Measurements from ENCODE around the gene SEPSECS.

The SEPSECS gene

DNA sequence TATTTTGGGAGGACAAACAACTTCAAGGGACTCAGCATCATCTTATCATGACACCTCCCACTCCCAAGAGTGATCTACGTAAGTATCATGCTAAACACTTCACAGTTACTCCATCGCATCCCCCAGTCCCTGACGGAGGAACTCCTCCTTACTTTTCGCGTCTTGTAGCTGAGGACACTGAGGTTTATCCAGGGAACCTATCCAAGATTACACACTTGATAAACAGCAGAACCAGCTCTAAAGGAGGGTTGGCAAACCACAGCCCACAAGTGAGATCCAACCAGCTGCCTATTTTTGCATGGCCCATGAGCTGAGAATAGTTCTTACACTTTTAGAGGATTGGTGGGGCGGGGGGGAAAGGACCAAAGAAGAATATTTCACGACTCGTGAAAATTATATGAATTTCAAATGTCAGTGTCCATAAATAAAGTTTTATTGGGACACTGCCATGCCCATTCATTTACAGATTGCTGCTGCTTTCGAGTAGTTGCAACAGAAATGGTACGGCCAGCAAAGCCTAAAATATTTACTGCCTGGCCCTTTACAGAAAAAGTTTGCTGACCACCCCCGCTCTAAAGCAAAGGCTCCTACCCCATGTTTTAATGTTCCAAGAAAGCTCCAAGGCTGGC is 47.8 kb downstream of the SEPSECS start:
- H3K4me3 ChIP-seq: no peak overlapping the region

DNA sequence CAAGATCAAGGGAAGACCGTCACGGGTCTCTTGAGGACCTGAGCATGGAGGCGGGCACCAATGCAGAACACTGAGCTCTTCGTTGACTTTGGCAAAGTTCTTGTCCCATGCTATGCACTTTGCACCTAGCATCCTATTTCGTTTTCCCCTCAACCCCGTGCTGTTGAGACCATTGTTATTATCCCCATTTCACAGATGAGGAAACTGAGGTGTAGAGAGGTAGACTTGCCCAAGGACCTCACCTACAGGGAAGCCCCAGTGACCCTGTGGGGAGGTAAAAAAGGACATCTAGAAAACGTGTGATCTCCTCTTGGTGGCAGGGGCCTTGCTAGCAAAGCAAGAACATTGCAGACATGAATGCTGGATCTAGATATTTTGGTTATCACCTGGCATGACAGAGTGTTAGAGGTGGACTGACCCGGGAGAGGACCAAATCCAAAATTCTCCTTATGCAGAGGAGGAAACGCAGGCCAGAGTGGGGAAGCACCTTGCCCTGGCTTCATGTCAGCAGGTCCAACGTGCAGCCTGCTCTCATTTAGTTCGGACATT is 48.5 kb downstream of the SEPSECS start:
- H3K9me3 ChIP-seq: no peaks in the 10 kb centered on the region
- no peak for DNase-seq (ENCODE audit: low spot score in 2 of 2)
- H3K27me3 ChIP-seq (ENCODE audit: low read depth): no peaks in the 10 kb centered on the region
- no peaks in the 10 kb centered on the region for H3K36me3 ChIP-seq (replicated peaks)
- in situ Hi-C loops (cut with MboI; ENCODE audit: low sequenced_read_pairs): no loop called here
- no peaks in the 10 kb centered on the region for H3K4me1 ChIP-seq
- no peak overlapping the region for H3K4me3 ChIP-seq

More for the DNA sequence above, 47.8 kb downstream of the SEPSECS start:
- no peaks in the 10 kb centered on the region for H3K27me3 ChIP-seq (ENCODE audit: low read depth)
- H3K9me3 ChIP-seq: no peaks in the 10 kb centered on the region
- DNase-seq (ENCODE audit: low spot score in 2 of 2): no peak
- in situ Hi-C loops (cut with MboI; ENCODE audit: low sequenced_read_pairs): no loop called here
- no peaks in the 10 kb centered on the region for H3K4me1 ChIP-seq
- no peaks in the 10 kb centered on the region for H3K36me3 ChIP-seq (replicated peaks)

DNA sequence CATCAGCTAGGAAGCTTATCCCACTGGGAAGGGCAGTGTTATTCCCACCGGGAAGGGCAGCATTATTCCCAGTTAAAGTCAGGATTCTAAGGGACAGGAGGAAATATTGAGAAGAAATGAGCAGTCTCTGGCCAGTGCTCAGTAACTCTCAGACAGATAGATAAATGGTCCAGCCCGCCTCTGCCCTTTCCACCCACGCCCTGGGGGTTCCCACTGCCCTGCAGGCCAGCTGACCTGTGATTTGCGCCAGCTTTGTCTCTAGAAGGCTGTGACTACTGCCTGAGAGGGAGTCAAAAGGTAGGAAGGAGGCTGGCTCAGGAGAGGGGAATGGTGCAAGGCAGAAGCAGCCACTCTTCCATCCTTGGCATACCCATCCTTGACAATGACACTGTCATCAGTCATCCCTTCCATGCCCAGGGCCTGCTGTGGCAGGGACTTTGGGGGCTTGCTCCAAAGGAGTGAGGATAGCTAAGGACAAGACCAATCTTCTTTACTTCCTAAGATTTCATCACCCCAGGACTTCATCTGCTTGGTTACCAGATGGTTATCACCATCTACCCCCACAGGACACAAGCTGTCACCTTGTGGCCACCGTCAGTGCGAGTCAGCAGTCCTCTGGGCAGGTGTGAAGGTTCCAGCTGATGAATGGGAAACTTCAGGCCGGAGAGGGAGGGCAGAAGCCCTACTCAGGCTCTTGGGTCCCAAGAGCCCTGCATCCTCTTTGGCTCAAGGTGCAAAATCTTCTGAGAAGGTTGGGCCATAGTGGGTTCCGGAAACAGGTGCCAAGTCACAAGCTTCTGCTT is 49.5 kb downstream of the SEPSECS start:
- in situ Hi-C loops (cut with MboI; ENCODE audit: low sequenced_read_pairs): no loop called here
- Histone ChIP-seq H3K36me3 (replicated peaks) (no peaks in the 10 kb centered on the region), H3K9me3 (no peaks in the 10 kb centered on the region), H3K4me1 (no peaks in the 10 kb centered on the region), H3K4me3 (no peak overlapping the region), H3K27me3 (ENCODE audit: low read depth) (no peaks in the 10 kb centered on the region)
- no peak for DNase-seq (ENCODE audit: low spot score in 2 of 2)

DNA sequence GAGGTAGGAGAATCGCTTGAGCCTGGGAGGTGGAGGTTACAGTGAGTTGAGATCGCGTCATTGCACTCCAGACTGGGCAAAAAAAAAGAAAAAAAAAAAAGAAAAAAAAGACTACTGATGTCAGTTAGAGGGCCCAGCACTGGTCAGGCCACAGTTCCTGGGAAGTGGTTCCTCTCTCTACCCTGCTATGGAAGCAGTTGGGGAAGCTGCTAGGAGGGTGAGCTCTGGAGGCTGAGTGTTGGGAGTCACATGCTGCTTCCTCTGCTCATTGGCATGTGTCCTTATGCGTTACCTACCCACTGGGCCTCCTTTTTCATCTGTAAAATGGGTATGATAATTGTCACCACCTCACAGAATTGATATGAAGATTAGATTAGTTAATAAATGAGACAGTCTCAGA is 50.7 kb downstream of the SEPSECS start:
- DNase-seq (ENCODE audit: low spot score in 2 of 2): no peak
- in situ Hi-C loops (cut with MboI; ENCODE audit: low sequenced_read_pairs): no loop called here
- H3K4me3 ChIP-seq: no peak overlapping the region
- H3K27me3 ChIP-seq (ENCODE audit: low read depth): no peaks in the 10 kb centered on the region
- H3K36me3 ChIP-seq (replicated peaks): no peaks in the 10 kb centered on the region
- no peaks in the 10 kb centered on the region for H3K4me1 ChIP-seq
- no peaks in the 10 kb centered on the region for H3K9me3 ChIP-seq

DNA sequence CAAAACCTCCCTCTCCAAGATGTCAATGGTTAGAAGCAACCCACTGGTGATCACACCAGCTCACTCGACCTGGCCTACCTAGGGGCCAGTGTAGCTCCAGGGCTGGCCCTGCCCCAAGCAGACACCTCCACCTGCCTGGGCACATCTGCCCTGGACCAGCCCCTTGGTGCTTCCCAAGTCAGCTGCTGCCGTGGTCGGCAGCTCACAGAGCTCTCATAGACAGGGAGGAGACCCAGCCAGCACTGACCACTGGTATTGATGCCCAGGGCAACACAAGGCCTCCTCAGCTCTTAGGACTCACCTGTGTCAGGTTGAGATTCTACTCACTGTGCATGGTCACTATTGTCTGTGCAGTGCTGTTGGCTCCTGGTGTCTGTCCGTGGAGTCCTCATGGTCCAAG is 51.7 kb downstream of the SEPSECS start:
- Histone ChIP-seq H3K36me3 (replicated peaks) (no peaks in the 10 kb centered on the region), H3K27me3 (ENCODE audit: low read depth) (no peaks in the 10 kb centered on the region), H3K4me3 (no peak overlapping the region), H3K4me1 (no peaks in the 10 kb centered on the region), H3K9me3 (no peaks in the 10 kb centered on the region)
- no peak for DNase-seq (ENCODE audit: low spot score in 2 of 2)
- in situ Hi-C loops (cut with MboI; ENCODE audit: low sequenced_read_pairs): no loop called here

DNA sequence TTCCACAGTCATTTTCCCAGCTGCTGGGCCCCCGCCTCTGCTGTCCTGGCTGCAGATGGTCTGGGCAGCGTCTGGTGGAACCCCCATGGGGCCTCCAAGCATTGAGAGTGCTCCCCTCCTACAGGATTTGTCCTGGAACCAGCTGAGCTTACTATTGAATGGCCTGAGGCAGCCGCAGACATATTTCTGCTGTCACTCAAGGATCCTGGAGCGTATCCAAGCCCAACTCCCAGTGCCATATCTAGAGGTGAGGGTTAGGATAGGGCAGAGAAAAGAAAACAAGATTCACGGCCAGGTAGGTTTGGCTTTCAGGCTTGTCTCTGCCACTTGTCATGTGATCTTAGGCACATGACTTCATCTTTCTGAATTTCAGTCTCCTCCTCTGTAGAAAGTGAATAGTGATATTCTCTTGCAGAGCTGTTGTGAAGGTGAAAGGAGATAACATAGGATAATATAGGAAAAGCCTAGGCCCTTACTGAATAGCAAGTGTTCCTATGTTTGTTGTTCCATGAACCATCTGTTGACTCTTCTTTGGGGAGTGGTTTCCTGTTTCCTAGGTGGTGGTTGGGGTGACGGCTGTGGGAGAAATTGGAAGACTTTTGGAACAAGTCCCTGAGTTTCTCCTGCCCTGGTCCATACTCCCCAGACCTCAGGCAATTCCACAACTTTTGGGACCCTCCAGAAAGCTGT is 52.3 kb downstream of the SEPSECS start:
- H3K36me3 ChIP-seq (replicated peaks): no peaks in the 10 kb centered on the region
- no peak for DNase-seq (ENCODE audit: low spot score in 2 of 2)
- H3K27me3 ChIP-seq (ENCODE audit: low read depth): no peaks in the 10 kb centered on the region
- H3K4me1 ChIP-seq: no peaks in the 10 kb centered on the region
- no peaks in the 10 kb centered on the region for H3K9me3 ChIP-seq
- H3K4me3 ChIP-seq: no peak overlapping the region
- in situ Hi-C loops (cut with MboI; ENCODE audit: low sequenced_read_pairs): no loop called here

DNA sequence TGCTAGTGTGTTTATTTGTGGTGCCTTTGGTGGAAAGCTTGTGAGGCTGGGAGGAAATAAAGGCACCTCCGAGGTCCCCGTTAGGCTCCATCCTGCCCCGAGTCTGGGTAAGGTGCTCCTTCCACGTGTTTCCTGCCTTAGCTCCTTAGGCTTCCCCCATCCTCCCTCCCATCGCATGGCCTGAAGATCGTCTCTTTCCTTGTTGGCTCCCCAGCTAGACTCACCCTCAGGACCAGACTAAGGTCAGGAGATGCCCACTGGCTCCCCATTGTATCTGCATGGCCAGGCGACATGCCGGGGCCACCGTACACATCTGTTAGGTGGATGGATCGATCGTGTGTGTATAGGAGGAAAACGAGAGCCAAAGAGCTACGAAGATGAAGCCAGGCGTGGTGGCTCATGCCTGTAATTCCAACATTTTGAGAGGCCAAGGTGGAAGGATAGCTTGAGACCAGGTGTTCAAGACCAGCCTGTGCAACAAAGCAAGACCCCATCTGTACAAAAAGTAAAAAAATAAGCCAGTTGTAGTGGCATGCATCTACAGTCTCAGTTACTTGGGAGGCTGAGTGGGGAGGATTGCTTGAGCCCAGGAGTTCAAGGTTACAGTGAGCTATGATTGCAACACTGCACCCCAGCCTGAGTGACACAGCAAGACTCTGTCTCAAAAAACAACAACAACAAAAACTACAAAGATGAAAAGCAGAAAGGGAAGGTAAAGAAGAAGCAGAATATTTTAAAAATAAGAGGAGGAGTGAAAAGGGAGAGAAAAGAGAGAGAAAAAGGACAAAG is 53.7 kb downstream of the SEPSECS start:
- no peak for DNase-seq (ENCODE audit: low spot score in 2 of 2)
- Histone ChIP-seq H3K4me3 (no peak overlapping the region), H3K9me3 (no peaks in the 10 kb centered on the region), H3K4me1 (no peaks in the 10 kb centered on the region), H3K36me3 (replicated peaks) (no peaks in the 10 kb centered on the region), H3K27me3 (ENCODE audit: low read depth) (no peaks in the 10 kb centered on the region)
- in situ Hi-C loops (cut with MboI; ENCODE audit: low sequenced_read_pairs): no loop called here

DNA sequence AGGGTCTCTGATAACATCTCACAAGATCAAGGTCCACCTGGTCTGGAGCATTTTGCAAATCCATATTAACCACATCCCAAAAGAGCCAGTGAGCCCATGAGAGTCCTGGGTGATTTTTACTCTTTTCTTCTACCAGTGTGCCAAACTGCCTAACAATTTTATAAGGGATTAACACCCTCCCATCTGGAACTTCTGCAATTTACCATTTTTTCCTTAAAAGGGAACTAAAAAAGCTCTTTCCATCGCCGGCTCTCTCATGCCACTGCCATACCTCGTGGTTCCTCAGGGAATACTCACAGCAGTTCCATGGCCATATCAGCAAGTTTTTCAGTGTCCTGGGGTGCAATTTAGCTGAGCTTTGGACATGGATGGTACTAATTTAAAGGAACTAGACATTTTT is 55.7 kb downstream of the SEPSECS start:
- in situ Hi-C loops (cut with MboI; ENCODE audit: low sequenced_read_pairs): no loop called here
- Histone ChIP-seq H3K36me3 (replicated peaks) (no peaks in the 10 kb centered on the region), H3K9me3 (no peaks in the 10 kb centered on the region), H3K4me1 (no peaks in the 10 kb centered on the region), H3K4me3 (no peak overlapping the region), H3K27me3 (ENCODE audit: low read depth) (no peaks in the 10 kb centered on the region)
- no peak for DNase-seq (ENCODE audit: low spot score in 2 of 2)

DNA sequence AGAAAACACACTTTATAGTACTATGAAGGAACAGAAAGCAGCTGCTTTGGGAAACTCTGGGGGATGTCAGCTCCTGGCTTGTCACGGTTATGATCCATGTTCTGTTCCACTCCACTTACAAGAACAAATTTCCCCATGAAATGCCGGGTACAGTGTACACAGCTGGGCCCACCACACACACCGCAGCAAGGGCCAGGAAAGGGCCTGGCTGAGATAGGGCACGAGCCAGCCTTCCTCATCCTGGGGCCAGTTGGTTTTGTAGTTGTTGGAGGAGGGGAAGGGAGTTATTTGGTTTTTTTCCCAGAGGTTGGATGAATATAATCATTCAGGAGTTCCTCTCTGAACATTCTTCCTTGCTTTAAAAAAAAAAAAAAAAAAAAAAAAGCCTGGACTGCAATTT is 56.8 kb downstream of the SEPSECS start:
- Histone ChIP-seq H3K4me3 (no peak overlapping the region), H3K9me3 (no peaks in the 10 kb centered on the region), H3K36me3 (replicated peaks) (no peaks in the 10 kb centered on the region), H3K27me3 (ENCODE audit: low read depth) (no peaks in the 10 kb centered on the region), H3K4me1 (no peaks in the 10 kb centered on the region)
- in situ Hi-C loops (cut with MboI; ENCODE audit: low sequenced_read_pairs): no loop called here
- DNase-seq (ENCODE audit: low spot score in 2 of 2): no peak

DNA sequence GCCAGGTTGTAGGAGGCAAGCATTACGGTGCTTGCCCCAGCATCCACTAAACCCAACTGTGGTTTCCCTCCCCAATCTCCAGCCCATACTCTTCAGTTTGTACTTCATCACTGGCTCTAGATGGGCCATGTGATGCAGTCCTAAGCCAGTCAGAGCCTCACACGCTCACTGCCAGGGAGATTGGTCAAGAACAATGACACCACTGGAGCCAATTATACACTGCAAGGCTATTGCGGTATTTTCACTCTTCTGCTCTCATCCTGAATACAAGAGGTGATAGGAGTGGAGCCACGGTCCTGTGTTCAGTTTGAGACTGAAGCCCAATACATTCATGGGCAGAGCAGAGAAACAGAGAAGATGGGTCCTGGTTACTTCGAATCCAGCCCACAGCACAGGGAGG is 58.4 kb downstream of the SEPSECS start:
- no peaks in the 10 kb centered on the region for H3K36me3 ChIP-seq (replicated peaks)
- in situ Hi-C loops (cut with MboI; ENCODE audit: low sequenced_read_pairs): no loop called here
- no peak for DNase-seq (ENCODE audit: low spot score in 2 of 2)

DNA sequence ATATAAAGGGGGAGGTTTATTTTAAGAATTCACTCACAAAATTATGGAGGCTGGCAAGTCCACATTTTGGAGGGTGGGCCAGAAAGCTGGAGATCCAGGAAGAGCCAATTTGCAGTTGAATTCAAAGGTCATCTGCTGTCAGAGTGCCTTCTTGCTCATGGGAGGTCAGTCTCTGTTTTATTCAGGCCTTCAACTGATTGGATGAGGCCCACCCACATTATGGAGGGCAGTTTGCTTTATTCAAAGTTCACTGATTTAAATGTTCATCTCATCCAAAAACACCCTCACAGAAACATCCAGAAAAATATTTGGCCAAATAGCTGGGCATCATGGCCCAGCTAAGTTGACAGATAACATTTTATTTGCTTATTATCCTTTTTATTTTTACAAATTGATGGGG is 59.5 kb downstream of the SEPSECS start:
- Histone ChIP-seq H3K9me3 (no peaks in the 10 kb centered on the region), H3K4me3 (no peak overlapping the region), H3K4me1 (no peaks in the 10 kb centered on the region), H3K36me3 (replicated peaks) (no peaks in the 10 kb centered on the region), H3K27me3 (ENCODE audit: low read depth) (no peaks in the 10 kb centered on the region)
- DNase-seq (ENCODE audit: low spot score in 2 of 2): no peak
- in situ Hi-C loops (cut with MboI; ENCODE audit: low sequenced_read_pairs): no loop called here

More for the DNA sequence above, 58.4 kb downstream of the SEPSECS start:
- Histone ChIP-seq H3K27me3 (ENCODE audit: low read depth) (no peaks in the 10 kb centered on the region), H3K9me3 (no peaks in the 10 kb centered on the region), H3K4me1 (no peaks in the 10 kb centered on the region), H3K4me3 (no peak overlapping the region)

DNA sequence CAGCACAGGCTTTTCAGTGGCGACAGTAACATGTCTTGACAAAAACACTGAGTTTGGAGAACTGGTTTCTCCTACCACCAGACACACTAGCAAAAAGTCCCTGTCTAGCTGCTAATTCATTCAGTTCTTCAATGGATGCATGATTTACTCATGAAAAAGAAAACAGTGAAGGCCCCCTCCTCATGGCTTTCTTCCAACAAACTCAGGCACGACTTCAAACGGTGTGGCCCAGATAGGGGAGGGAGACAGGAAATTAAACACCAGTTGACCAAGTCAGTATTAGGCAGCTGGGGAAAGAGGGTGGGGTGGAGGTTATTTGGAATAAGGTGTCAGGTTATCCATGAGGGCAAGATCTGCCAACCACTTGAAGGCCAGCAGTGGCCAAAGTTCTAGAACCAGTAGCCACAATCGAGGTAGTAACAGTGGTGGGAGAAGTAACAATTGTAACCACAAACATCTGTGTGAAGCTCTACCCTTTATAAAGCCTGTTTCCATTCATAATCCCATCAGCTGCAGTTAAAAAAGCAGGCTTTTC is 60.2 kb downstream of the SEPSECS start:
- DNase-seq (ENCODE audit: low spot score in 2 of 2): no peak
- Histone ChIP-seq H3K4me3 (no peak overlapping the region), H3K36me3 (replicated peaks) (no peaks in the 10 kb centered on the region), H3K4me1 (no peaks in the 10 kb centered on the region), H3K27me3 (ENCODE audit: low read depth) (no peaks in the 10 kb centered on the region), H3K9me3 (no peaks in the 10 kb centered on the region)
- in situ Hi-C loops (cut with MboI; ENCODE audit: low sequenced_read_pairs): no loop called here
